GM18508 (cell line): ENCODE data around the gene NLK.
"Not testable (repeated sequence)": the region's sequence is repeated elsewhere in the genome, so short reads cannot be mapped to it uniquely, and the experiment has no call there.

Experiments used
- ATAC-seq: cut with Tn5 transposase; IDR thresholded peaks from one replicate; pipeline ENCODE4 v1.9.1; 2021; ENCODE audit warnings: moderate number of reproducible peaks; ENCODE audit not compliant: insufficient read depth, unreplicated experiment

Gene NLK

GRCh38 chr17:28225867-28226266 is 183.4 kb downstream of the NLK start:
- no peak for ATAC-seq

DNA sequence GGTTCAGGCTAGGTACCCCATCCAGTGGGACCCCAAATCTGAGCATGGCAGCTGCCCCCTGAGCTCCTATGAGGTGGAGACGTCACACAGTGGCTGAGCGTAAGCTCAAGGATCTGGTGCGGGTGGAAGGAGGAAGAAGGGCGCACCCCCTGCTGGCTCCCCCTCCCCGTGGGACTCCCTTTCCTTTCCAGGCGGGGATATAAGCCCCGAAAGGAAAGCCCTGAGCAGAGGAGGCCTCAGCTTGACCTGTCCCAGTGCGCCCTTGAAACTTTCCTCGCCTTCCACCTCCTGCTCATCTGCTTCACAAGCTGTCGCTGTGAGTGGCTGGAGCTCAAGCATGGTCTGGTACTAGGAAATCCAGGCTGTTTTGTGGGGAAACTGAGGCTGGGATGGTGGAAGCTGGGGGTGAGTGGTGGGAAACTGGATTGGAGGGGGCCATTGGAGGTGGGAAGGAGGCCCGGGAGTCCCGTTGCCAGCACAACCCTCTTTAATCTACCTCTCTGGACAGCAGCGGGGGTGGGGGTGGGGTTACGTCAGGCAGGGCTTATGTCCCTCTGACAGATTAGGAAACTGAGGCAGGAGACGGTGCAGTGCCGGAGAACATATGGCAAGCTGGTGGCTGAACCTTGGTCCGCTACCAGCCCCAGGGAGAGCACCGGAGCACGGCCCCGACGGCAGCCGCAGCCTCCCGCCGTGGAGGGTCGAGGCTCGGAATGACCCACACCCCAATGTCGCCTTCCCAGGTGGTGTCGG is 184.3 kb downstream of the NLK start:
- ATAC-seq, result no peak

GRCh38 chr17:28227316-28228108 is 185.0 kb downstream of the NLK start:
- no peak for ATAC-seq

DNA sequence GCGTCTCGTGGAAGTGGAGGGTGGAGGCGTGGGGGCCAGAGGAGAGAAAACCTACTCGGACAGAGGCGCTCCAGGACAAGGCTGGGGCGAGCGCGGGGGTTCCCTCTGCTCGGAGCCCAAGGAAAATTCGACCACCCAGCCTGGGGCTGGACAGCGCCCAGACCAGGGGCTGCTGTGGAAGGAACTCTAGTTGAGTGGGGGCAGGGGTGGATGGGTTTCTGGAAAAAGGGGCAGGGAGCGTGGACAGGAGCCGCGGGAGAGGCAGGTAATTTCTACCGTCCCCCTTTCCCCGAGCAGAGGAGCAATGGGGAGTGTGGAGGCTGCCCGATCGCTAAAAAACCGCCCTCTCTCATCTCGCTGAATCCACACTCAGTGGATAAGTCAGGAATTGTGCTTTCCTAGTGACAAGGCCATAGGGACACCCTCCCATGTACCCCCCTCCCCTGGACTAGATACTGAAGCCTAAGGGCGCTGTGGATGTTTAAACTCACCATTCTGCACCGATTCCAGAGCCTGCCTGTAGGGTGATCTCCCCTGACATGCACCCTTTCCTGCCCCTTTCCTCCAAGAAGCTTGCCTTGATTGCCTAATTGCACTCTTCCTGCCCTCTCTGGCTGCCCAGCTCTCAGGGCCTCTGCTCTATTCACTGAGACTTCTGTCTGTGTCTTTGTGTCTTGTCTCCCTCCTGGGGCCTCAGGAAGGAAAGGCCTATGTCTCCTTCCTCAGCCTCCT is 185.8 kb downstream of the NLK start:
- ATAC-seq, result no peak

DNA sequence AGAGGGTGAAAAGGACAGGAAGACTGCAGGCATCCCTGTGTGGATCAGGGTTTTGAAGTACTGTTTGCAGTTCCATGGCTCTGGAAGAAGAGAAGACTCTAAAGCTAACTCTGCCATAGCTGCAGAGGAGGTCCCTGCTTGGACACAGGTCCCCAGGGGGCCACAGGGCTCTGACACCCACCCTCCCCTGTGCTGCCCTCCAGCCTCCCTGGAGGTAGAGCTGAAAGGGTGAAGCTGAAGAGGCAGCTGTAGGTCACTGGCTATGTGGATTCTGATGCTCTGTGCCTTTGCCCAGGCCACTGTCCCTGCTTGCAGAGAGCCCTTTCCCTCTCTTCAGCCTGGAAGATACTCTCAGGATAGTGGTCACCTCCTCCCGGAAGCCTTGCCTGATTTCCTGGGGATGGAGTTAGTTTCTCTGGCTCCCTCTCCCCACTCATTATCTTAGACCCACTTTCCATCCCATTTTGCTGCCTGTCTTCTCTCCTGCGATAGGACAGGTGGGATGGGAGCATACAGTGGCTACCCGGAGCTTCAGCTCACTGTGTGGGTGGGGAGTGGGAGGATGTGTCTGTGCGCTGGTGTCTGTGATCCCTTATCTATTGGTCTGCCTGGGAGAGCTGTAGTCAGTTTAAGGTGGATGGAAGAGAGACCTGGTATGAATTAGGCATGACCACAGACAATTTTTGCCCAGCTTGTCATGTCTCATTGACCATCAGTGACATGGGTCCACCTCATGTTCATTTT is 186.7 kb downstream of the NLK start:
- no peak for ATAC-seq

DNA sequence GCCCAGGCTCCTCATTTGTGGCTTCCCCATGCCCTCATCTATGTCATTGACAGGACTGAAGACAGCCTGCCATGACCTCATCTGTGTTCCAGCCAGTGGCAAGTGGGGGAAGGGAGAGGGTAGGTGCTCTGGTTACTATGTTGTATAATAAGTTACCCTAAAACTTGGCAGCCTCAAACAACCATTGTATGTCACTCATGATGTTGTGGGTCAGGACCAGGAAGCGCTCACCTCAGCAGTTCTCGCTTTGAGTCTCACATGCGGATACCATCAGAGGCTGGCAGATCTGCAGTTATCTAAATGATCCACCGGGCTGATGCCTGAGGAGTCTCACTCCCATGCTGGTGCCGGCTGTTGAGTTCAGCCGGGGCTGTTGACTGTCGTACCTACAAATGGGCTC is 187.5 kb downstream of the NLK start:
- peak; percentile 65 for ATAC-seq

GRCh38 chr17:28230607-28231006 is 188.1 kb downstream of the NLK start:
- ATAC-seq, result not testable (repeated sequence)

DNA sequence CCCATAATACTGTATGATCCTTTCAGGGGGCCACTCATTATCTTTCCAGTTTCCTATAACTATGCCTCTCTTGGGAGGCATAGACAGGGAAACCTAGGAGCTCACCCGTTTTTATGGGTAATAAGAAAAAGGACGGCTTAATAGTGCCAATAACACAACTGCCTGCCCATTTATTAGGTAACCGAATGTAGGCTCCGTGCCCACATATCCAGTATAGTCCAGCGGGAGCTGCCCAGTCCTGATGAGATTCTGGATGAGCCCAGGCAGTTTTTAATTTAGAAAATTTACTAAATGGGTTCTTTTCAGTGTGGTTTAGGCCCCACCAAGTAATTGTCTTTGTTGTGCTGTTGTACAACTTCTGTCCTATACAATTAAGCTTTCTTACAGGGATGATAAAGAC is 189.1 kb downstream of the NLK start:
- not testable (repeated sequence) for ATAC-seq

DNA sequence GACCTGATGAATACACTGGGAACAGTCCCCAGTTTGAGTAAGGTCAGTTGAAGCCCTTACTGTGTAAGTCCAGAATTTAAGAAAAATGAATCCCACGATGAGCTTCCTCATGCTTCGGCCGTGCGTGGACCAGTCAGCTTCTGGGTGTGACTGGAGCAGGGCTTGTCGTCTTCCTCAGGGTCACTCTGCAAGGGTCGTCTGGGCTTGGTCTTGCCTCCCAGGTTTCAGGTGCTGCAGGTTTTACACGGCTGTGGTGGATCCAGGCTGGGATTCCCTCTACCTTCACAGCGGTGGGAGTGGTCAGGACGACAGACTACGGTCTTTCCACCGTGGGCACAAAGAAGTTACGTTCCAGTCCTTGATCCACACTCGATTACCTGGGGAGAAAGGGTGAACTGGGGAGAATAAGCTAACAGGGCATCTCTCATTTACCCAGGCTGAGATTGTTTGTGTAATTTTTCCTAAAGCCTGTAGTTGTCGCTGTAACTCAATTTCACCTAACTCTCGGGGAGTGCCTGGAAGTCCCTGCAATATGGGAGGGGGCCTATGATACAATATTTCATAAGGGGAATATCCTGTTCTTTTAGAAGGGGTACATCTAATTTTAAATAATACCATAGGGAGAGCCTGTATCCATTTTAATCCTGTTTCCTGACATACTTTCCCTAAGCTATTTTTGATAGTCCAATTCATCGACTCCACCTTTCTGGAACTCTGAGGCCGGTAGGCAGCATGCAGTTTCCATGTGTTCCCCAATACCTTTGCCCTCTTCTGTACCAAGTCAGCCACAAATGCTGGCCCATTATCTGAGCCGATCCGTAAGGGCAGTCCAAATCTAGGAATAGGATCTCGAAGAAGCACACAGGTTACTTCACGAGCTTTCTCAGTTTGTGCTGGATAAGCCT is 190.7 kb downstream of the NLK start:
- not testable (repeated sequence) for ATAC-seq

DNA sequence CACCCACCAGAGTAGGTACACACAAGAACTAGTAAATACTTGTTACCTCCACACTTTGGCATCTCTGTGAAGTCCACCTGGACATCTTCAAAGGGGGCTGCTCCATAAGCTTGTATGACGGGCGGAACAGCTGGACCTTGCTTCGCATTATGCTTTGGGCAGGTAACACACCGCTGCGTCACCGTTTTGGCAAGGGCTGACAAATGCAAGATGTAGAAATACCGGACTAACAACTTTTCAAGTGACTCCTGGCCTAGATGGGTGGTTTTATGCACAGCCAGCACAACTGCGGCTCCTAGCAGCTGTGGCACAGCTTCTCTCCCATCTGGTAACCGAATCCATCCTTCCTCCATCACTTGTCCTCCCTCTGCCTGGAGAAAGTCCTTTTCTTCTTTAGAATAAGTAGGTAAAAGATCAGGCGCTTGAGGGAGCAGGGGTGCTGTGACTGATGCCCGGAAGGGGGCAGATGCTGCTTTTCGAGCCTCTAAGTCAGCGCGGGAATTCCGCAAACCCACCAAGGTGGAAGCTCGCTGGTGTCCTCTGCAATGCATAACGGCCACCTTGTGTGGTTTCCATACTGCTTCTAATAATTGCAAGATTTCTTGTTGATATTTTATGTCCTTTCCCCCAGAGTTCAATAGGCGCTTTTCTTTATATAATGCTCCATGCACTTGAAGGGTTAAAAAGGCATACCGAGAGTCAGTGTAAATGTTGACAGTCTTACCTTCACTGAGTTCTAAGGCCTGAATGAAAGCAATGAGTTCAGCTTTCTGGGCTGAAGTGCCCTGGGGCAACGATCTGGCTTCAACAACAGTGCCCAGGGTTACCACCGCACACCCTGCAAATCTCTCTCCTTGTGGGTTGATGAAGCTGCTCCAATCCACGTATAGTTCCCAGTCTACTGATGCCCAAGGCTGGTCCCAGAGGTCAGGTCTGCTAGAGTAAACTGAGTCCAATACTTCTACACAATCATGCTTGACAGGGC is 191.7 kb downstream of the NLK start:
- ATAC-seq, result not testable (repeated sequence)

GRCh38 chr17:28235066-28235700 is 192.7 kb downstream of the NLK start:
- not testable (repeated sequence) for ATAC-seq

DNA sequence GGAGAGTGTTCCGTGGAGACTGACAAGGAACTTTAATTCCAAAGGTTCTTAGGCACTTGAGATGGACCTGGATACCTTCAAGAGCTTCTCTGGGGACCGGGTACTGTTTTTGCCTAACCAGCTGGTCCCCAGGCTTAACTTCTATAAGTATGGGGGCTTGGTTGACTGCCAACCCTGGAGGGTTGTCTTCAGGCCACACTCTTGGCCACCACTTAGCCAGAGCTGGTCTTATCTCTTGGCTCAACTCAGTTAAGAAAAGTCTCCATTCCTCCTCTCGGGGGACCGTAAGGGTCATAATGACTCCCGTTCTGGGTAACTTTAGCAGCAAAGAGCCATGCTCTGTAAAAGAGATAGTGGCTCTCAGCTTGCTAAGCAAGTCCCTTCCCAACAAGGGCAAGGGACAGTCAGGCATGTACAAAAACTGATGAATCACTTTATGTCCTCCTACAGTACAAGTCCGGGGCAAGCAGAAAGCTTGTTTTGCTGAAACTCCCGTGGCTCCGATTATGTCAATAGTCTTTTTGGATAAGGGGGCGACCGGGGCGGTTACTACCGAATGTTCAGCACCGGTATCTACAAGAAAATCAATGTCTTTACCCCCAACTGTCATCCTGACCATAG is 193.7 kb downstream of the NLK start:
- ATAC-seq, result not testable (repeated sequence)

- not testable (repeated sequence) for ATAC-seq
Observed at GRCh38 chr17:28238547-28239270, 196.2 kb downstream of the NLK start.

GRCh38 chr17:28239271-28239624 is 196.8 kb downstream of the NLK start:
- no peak for ATAC-seq

DNA sequence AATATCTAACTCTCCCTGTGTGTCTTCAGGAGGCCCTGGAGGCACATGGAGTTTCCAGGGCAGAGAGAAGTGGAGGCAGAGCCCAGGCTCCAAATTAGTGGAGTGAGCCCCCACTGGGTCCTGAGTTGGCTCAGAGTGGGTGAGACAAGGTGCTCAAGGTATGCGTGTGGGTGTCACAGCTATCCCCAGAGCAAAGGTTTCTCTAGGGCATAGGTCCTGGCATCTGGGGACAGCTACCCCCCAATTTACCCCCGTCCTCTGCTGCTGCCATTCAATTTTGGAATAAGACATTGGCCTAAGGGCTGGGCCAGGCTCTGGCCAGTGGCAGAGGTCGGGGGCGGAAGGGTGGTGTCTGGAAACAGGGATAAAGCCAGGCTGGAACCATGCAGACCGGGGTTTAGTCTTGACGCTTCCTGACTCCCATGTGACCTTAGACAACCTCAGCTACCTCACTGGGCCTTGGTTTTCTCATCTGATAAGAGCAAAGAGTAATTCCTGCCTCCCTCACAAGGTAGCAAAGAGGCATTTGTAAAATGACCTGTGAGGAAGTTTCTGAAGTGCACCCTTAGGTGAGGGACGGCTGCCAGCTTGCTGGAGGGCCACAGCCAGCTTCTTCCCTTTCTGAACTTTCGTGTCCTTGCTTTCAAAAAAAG is 198.3 kb downstream of the NLK start:
- no peak for ATAC-seq

DNA sequence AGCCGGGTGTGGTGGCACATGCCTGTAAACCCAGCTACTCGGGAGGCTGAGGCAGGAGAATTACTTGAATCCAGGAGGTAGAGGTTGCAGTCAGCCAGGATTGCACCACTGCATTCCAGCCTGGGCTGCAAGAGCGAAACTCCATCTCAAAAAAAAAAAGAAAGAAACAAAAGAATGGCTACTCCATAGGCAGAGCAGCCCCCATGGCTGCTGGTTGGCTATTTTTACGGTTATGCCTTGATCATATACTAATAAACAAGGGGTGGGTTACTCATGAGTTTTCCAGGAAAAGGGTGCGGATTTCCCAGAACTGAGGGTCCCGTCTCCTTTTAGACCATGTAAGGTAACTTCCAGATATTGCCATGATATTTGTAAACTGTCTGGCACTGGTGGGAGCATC is 200.3 kb downstream of the NLK start:
- no peak for ATAC-seq
